Heart right ventricle (tissue), 16 donors: Measurements from ENCODE around the gene ECI2. TPM values are rescaled to one million over a fixed set of nuclear protein-coding genes. Genes with fewer than 3 reads are reported as not detected.

ENCODE experiments used
- ATAC-seq, 8 donors: fragments of 200-7000 bp; cut with Tn5 transposase; one replicate each; pipeline ENCODE4 v1.9.1; 2020; ENCODE audit warnings: mild to moderate bottlenecking in 8 of 8, moderate library complexity in 8 of 8, moderate number of reproducible peaks in 1 of 8
- DNase-seq, 2 donors: peaks; one replicate each; pipeline ENCODE4 v3.0.0-alpha.2; 2020
- H3K27ac ChIP-seq, 10 donors: fragments of 200-600 bp; sonication (generic) in 2 of 10; one replicate each; pipeline versions ENCODE4 v1.5.0 to v1.8.0; 2020 to 2022; ENCODE audit warnings: mild to moderate bottlenecking in 3 of 10
- H3K27me3 ChIP-seq, 7 donors: fragments of 200-600 bp; one replicate each; pipeline ENCODE4 v1.8.0; 2021 to 2022; ENCODE audit warnings: mild to moderate bottlenecking in 2 of 7
- H3K36me3 ChIP-seq, 9 donors: fragments of 200-600 bp; sonication (generic) in 1 of 9; one replicate each; pipeline versions ENCODE4 v1.5.0 to v1.8.0; 2020 to 2022; ENCODE audit warnings: mild to moderate bottlenecking in 2 of 9
- H3K4me1 ChIP-seq, 9 donors: fragments of 200-600 bp; sonication (generic) in 1 of 9; one replicate each; pipeline versions ENCODE4 v1.5.0 to v1.8.0; 2020 to 2022; ENCODE audit warnings: mild to moderate bottlenecking in 4 of 9
- H3K4me3 ChIP-seq, 10 donors: fragments of 200-600 bp; sonication (generic) in 2 of 10; one replicate each; pipeline versions ENCODE4 v1.5.0 to v1.8.0; 2020 to 2022; ENCODE audit warnings: mild to moderate bottlenecking in 7 of 10, moderate library complexity in 2 of 10
- H3K9me3 ChIP-seq, 11 donors: fragments of 200-600 bp in 10 of 11; sonication (generic) in 2 of 11; one replicate each; pipeline versions ENCODE4 v1.5.0 to v1.8.0; 2013 to 2022; ENCODE audit warnings: mild to moderate bottlenecking in 2 of 11, control low read depth in 1 of 11, moderate library complexity in 1 of 11
- WGBS, 2 donors: extraction: QIAGEN DNeasy Blood & Tissue Kit; methylation state at CpG; one replicate each; pipeline ENCODE4 v1.1.7; 2013; ENCODE audit warnings: inconsistent platforms in 1 of 2; 5-methylcytosine and 5-hydroxymethylcytosine counted together
- intact Hi-C, 10 donors: fragments of 100-400 bp; cut with DNase I; formaldehyde crosslinking; loops; one replicate each; pipeline versions ENCODE4 v1.11.1 to v1.14.2; 2022
- polyA plus RNA-seq, 2 donors: library from polyadenylated mRNA; stranded (reverse); fragments of 200-250 nt; gene quantifications; one replicate each; pipeline ENCODE4 v1.2.3, GENCODE V29; 2013
- total RNA-seq, 10 donors: library from RNA; stranded (reverse); fragmentation: NEBNext Ultra II Directional in 3 of 10; extraction: Animal tissue kit (Norgen Biotek cat#: 25700) in 3 of 10; gene quantifications; one replicate each; pipeline versions ENCODE4 v1.2.1 to v1.2.4, GENCODE V29; 2021 to 2023
- TF ChIP-seq, protein P1 (sequence below), 9 donors: fragments of 200-600 bp; sonication (generic) in 2 of 9; IDR thresholded peaks; one replicate each; pipeline versions ENCODE4 v1.5.0 to v1.8.0; 2021 to 2022; ENCODE audit warnings: antibody characterized with exemption in 9 of 9, mild to moderate bottlenecking in 5 of 9, moderate library complexity in 1 of 9
- donor health status: Arrhythmogenic right ventricular cardiomyopathy.
- donor health status: ischemic (EF 13 %, LVEDD 7.1; RV severe dilation, severe dysfunction).
- donor health status: healthy with polysubstance abuse.
- donor health status: DM: no; HTN: yes; CAD: no.
- donor health status: DM: no; HTN: no; CAD: no.
- donor health status: ischemic (EF 25% LVEDD 6.9; RV normal size, moderate dysfunction).
- donor health status: ischemic (EF 25% LVEDD 5.7; RV mildly dilated, moderate dysfunction).
- donor health status: healthy.
- donor health status: DM: yes; HTN: yes; CAD: no.
- donor health status: Ischemic cardiomyopathy.
- donor health status: ischemic (EF 35%, LVEDD 5.7; RV mildly dilated, moderate dysfunction).
- donor health status: nonischemic (EF 11% LVEDD 7.7; RV severe dilation, severe dysfunction).
- donor health status: DM: yes; HTN: yes; CAD: no.
- donor health status: PGD.
- donor health status: ischemic (EF 29% LVEDD 5.4; RV normal size, mild dysfunction).
- donor health status: nonischemic (EF 23%, LVEDD 6.1; RV moderate dilation, normal function).

ECI2 gene
- total and polyA plus RNA-seq, 12 donors = 54.9 to 194 (median 162) TPM

DNA sequence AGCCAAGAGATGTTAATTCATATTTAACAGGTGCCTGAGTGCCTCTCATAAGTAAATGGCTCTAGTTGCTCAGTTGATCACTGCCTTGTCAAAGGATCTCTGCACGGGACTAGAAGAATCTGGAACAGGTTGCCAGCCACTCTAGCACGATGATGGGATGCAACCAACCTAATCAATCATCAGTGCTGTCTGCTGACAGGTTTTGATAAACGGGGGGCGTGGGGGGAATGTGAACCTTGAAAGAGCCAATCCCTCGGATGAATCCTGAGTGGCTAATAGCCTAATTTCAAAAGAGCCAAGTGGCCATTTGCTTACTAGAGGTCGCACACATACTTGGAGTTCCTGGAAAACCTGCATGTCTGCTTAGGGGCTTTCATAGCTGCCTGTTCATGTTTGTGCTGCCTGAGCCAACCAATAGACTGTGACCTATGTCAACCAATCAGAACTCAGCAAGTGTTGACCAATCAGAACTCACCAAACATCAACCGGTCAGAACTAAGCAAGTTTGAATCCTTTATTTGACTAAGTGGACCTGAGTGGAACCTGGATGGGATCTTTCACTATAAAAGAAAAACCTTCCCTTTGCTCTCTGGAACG is 43.5 kb upstream of the ECI2 start:
- Histone ChIP-seq H3K9me3 (no peaks in the 10 kb centered on the region), H3K27me3 (no peaks in the 10 kb centered on the region), H3K4me1 (peaks cover 0 to 8% (median 0%) of the 10 kb centered on the region in 9 donors), H3K36me3 (no peaks in the 10 kb centered on the region), H3K4me3 (no peak overlapping the region), H3K27ac (no peak overlapping the region)
- 73% methylated on average over 8 of the region's 8 CpGs for WGBS, 2 donors
- ATAC-seq = no peak
- TF ChIP-seq, protein P1, sequence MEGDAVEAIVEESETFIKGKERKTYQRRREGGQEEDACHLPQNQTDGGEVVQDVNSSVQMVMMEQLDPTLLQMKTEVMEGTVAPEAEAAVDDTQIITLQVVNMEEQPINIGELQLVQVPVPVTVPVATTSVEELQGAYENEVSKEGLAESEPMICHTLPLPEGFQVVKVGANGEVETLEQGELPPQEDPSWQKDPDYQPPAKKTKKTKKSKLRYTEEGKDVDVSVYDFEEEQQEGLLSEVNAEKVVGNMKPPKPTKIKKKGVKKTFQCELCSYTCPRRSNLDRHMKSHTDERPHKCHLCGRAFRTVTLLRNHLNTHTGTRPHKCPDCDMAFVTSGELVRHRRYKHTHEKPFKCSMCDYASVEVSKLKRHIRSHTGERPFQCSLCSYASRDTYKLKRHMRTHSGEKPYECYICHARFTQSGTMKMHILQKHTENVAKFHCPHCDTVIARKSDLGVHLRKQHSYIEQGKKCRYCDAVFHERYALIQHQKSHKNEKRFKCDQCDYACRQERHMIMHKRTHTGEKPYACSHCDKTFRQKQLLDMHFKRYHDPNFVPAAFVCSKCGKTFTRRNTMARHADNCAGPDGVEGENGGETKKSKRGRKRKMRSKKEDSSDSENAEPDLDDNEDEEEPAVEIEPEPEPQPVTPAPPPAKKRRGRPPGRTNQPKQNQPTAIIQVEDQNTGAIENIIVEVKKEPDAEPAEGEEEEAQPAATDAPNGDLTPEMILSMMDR (IDR thresholded peaks at IDR 0.05) = no peak
- no peak for DNase-seq
- intact Hi-C loops = no loop called here

GRCh38 chr6:4176907-4177306 is 41.5 kb upstream of the ECI2 start:
- 90 to 92% methylated on average over 2 of the region's 2 CpGs for WGBS, 2 donors
- DNase-seq = no peak
- H3K9me3 ChIP-seq = no peaks in the 10 kb centered on the region
- peaks cover 0 to 8% (median 0%) of the 10 kb centered on the region in 9 donors for H3K4me1 ChIP-seq
- H3K27ac ChIP-seq = no peak overlapping the region
- TF ChIP-seq, protein P1 (IDR thresholded peaks at IDR 0.05) = no peak
- H3K36me3 ChIP-seq = no peaks in the 10 kb centered on the region
- no peak for ATAC-seq
- intact Hi-C loops = no loop called here
- no peak overlapping the region for H3K4me3 ChIP-seq
- no peaks in the 10 kb centered on the region for H3K27me3 ChIP-seq

DNA sequence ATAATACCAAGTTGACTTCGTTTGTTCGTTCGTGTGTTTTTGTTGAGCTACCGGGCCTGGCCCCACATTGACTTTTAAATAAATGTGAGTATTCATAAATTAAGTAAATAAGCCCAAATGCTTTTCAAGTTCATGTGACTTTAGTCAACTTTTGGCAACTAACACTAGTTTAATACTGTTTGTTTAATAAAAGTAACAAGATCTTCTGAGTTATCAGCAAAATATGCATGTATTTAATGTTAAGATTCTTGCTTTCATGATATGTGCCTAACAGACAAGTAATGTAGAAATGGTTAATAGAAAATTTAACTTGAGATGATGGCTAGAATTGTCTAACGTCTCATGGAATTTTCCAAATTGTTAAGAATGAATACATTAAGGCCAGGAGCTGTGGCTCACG is 38.7 kb upstream of the ECI2 start:
- Histone ChIP-seq H3K4me1 (no peaks in the 10 kb centered on the region), H3K27ac (no peak overlapping the region), H3K36me3 (no peaks in the 10 kb centered on the region), H3K9me3 (no peaks in the 10 kb centered on the region), H3K4me3 (no peak overlapping the region), H3K27me3 (no peaks in the 10 kb centered on the region)
- 95 to 96% methylated on average over 6 of the region's 6 CpGs for WGBS, 2 donors
- intact Hi-C loops = no loop called here
- DNase-seq = no peak
- ATAC-seq = no peak
- TF ChIP-seq, protein P1 (IDR thresholded peaks at IDR 0.05) = no peak

DNA sequence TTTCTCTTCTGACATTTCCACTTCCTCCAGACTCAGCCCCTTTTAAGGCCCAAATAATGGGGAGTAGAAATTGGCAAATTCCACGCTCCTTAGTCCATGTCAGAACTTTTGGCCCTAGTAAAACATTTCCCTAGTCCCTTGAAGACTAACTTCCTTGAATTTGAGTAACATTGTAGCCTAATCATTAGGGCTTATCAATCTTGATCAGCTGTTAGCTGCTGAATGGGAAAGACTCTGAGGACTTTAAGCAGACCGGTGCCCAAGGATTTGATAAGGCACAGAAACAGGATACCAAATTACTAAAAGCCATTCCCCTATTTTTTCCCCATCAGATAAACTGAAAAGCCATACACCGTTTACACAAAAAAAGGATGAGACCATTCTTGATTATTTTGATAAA is 37.0 kb upstream of the ECI2 start:
- no peak for DNase-seq
- TF ChIP-seq, protein P1 (IDR thresholded peaks at IDR 0.05) = no peak
- WGBS, 2 donors = 74 to 76% methylated on average over 3 of the region's 3 CpGs
- intact Hi-C loops = no loop called here
- H3K4me3 ChIP-seq = no peak overlapping the region
- no peaks in the 10 kb centered on the region for H3K36me3 ChIP-seq
- no peak for ATAC-seq
- H3K27me3 ChIP-seq = no peaks in the 10 kb centered on the region
- no peak overlapping the region for H3K27ac ChIP-seq
- H3K9me3 ChIP-seq = peaks cover 0 to 10% (median 0%) of the 10 kb centered on the region in 11 donors
- H3K4me1 ChIP-seq = no peaks in the 10 kb centered on the region
